HepG2 (cell line): Measurements from ENCODE around the gene ULK3. TPM values are rescaled to one million over a fixed set of nuclear protein-coding genes. Genes with fewer than 3 reads are reported as not detected.

ENCODE experiments used
- AHR ChIP-seq: IDR thresholded peaks from 2 replicates; pipeline ENCODE4 v1.6.1; 2018; ENCODE audit warnings: missing genetic modification reagents, missing compliant biosample characterization
- GATA4 ChIP-seq: sonication (generic); IDR thresholded peaks from 2 replicates; pipeline ENCODE4 v1.6.1; 2016; ENCODE audit warnings: antibody characterized with exemption, low read depth, borderline replicate concordance
- MXD1 ChIP-seq: sonication (generic); formaldehyde crosslinking; IDR thresholded peaks from 2 replicates; pipeline ENCODE4 v1.4.0; 2020; ENCODE audit warnings: mild to moderate bottlenecking, missing genetic modification reagents
- MYPOP ChIP-seq: sonication (generic); formaldehyde crosslinking; IDR thresholded peaks from 2 replicates; pipeline ENCODE4 v1.8.1; 2023; ENCODE audit warnings: mild to moderate bottlenecking, moderate library complexity, missing genetic modification reagents
- ONECUT2 ChIP-seq: sonication (generic); formaldehyde crosslinking; IDR thresholded peaks from 2 replicates; pipeline ENCODE4 v1.4.0; 2020; ENCODE audit warnings: missing genetic modification reagents
- PHF8 ChIP-seq: sonication (generic); formaldehyde crosslinking; IDR thresholded peaks from 2 replicates; pipeline ENCODE4 v1.5.0; 2020; ENCODE audit warnings: missing genetic modification reagents
- RXRB ChIP-seq: IDR thresholded peaks from 2 replicates; pipeline ENCODE4 v1.6.1; 2016; ENCODE audit warnings: borderline replicate concordance, missing genetic modification reagents, missing compliant biosample characterization
- ZHX1 ChIP-seq: sonication (generic); formaldehyde crosslinking; IDR thresholded peaks from 2 replicates; pipeline ENCODE4 v1.8.1; 2022; ENCODE audit warnings: low read depth, mild to moderate bottlenecking, missing genetic modification reagents
- ZNF567 ChIP-seq: sonication (generic); formaldehyde crosslinking; IDR thresholded peaks from 2 replicates; pipeline ENCODE4 v1.8.1; 2023; ENCODE audit warnings: mild to moderate bottlenecking, missing genetic modification reagents, borderline replicate concordance
- ZNF772 ChIP-seq: sonication (generic); formaldehyde crosslinking; IDR thresholded peaks from 2 replicates; pipeline ENCODE4 v1.5.0; 2020; ENCODE audit warnings: mild to moderate bottlenecking, missing genetic modification reagents
- polyA plus RNA-seq, 8 experiments: library from polyadenylated mRNA; depleted of rRNA in 3 of 8; stranded (reverse) in 7 of 8; unstranded in 1 of 8; fragments of >200 nt; fragmentation: Illumina TruSeq in 4 of 8; extraction: Trizol in 4 of 8; gene quantifications; 2 replicates each; pipeline versions ENCODE4 v1.2.1 to v1.2.3, GENCODE V29; 2011 to 2016; ENCODE audit warnings: low read depth in 4 of 8, missing spikeins in 1 of 8, mixed read lengths in 1 of 8; ENCODE audit not compliant: insufficient read depth in 1 of 8
- total RNA-seq, 5 experiments: library from RNA; depleted of rRNA; stranded (reverse); fragments of >200 nt; fragmentation: Illumina TruSeq; extraction: Trizol; gene quantifications; 2 replicates each; pipeline ENCODE4 v1.2.3, GENCODE V29; 2016; ENCODE audit warnings: low read depth in 1 of 5
- TF ChIP-seq, protein P1 (sequence below), 2 experiments: sonication (generic) in 1 of 2; formaldehyde crosslinking in 1 of 2; IDR thresholded peaks; 2 replicates each; pipeline versions ENCODE4 v1.4.0 to v1.6.1; 2018 to 2020; ENCODE audit warnings: missing genetic modification reagents in 2 of 2, borderline replicate concordance in 1 of 2, low read depth in 1 of 2, mild to moderate bottlenecking in 1 of 2, missing biosample characterization in 1 of 2
- TF ChIP-seq, protein P2 (sequence below): sonication (generic); formaldehyde crosslinking; IDR thresholded peaks from 2 replicates; pipeline ENCODE4 v1.4.0; 2020; ENCODE audit warnings: missing genetic modification reagents
- TF ChIP-seq, protein P3 (sequence below): sonication (generic); formaldehyde crosslinking; IDR thresholded peaks from 2 replicates; pipeline ENCODE4 v1.8.0; 2022; ENCODE audit warnings: missing genetic modification reagents, low read depth, mild to moderate bottlenecking, borderline replicate concordance
- TF ChIP-seq, protein P4 (sequence below): sonication (generic); formaldehyde crosslinking; IDR thresholded peaks from 2 replicates; pipeline ENCODE4 v1.4.0; 2020; ENCODE audit warnings: low read depth, mild to moderate bottlenecking, missing genetic modification reagents

Gene ULK3
- total and polyA plus RNA-seq, 2 of the 13 experiments (the other 11 are each of a cell fraction or from before 2014, with no cell fraction given) = 15.2 to 23.7 TPM

DNA sequence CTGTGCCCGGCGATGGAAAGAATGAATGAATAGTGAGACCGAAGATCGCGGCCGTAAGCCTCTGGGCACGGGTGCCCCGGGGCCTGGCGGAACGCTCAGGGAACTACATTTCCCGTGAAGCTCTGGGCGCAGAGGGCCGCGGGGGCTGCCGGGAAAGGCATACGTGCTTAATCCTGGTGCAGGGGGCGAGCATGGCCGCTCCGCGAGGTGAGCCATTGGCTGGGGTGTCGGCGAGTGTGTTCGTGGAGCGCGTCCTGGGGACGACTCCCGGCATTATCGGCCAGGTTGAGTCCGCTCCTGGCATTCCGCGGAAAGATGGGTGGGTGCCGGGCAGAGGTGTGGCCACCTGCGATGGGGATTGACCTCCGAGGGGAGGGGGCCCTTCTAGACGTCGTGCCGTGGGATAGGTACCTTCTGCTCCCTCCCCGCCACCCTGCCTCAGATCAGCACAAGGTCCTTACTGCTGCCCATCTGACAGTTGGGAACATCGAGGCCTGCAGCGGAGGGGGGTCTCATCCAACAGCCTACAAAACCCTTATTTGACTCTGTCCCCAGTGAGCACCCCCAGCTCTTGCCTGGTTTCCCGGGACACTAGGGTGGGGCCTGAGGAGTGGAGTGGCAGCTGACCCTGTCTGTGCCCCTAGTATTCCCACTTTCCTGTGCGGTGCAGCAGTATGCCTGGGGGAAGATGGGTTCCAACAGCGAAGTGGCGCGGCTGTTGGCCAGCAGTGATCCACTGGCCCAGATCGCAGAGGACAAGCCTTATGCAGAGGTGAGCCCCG, 47.1 kb upstream of the ULK3 start, which contains the start of gene MPI (continued):
- peak; percentile 49; the same call in 1 of the 2 replicates for TF ChIP-seq AHR (CRISPR knock-in tag)
- TF ChIP-seq, protein P1, sequence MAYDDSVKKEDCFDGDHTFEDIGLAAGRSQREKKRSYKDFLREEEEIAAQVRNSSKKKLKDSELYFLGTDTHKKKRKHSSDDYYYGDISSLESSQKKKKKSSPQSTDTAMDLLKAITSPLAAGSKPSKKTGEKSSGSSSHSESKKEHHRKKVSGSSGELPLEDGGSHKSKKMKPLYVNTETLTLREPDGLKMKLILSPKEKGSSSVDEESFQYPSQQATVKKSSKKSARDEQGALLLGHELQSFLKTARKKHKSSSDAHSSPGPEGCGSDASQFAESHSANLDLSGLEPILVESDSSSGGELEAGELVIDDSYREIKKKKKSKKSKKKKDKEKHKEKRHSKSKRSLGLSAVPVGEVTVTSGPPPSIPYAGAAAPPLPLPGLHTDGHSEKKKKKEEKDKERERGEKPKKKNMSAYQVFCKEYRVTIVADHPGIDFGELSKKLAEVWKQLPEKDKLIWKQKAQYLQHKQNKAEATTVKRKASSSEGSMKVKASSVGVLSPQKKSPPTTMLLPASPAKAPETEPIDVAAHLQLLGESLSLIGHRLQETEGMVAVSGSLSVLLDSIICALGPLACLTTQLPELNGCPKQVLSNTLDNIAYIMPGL (CRISPR knock-in tag; IDR thresholded peaks at IDR 0.05; ENCODE audit: borderline replicate concordance in 1 of 2, low read depth in 1 of 2) = peak; percentile 83 to 84
- TF ChIP-seq RXRB = peak; percentile 42; the same call in 1 of the 2 replicates
- TF ChIP-seq GATA4 = peak; percentile 80; the same call in 1 of the 2 replicates
- TF ChIP-seq PHF8 = peak; percentile 98
- TF ChIP-seq ZNF772 (CRISPR knock-in tag) = peak; percentile 91
- TF ChIP-seq ZNF567 (CRISPR knock-in tag) = no peak
- no peak for TF ChIP-seq ZHX1 (CRISPR knock-in tag)
- TF ChIP-seq, protein P2, sequence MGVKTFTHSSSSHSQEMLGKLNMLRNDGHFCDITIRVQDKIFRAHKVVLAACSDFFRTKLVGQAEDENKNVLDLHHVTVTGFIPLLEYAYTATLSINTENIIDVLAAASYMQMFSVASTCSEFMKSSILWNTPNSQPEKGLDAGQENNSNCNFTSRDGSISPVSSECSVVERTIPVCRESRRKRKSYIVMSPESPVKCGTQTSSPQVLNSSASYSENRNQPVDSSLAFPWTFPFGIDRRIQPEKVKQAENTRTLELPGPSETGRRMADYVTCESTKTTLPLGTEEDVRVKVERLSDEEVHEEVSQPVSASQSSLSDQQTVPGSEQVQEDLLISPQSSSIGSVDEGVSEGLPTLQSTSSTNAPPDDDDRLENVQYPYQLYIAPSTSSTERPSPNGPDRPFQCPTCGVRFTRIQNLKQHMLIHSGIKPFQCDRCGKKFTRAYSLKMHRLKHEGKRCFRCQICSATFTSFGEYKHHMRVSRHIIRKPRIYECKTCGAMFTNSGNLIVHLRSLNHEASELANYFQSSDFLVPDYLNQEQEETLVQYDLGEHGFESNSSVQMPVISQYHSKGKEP = peak; percentile 26; the same call in 1 of the 2 replicates
- peak; percentile 77 for TF ChIP-seq MXD1 (CRISPR knock-in tag)
- TF ChIP-seq, protein P3, sequence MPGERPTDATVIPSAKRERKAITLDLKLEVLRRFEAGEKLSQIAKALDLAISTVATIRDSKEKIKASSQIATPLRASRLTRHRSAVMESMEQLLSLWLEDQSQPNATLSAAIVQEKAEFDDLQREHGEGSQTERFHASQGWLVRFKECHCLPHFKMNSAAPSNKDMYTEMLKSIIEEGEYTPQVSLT (CRISPR knock-in tag) = no peak
- TF ChIP-seq, protein P4, sequence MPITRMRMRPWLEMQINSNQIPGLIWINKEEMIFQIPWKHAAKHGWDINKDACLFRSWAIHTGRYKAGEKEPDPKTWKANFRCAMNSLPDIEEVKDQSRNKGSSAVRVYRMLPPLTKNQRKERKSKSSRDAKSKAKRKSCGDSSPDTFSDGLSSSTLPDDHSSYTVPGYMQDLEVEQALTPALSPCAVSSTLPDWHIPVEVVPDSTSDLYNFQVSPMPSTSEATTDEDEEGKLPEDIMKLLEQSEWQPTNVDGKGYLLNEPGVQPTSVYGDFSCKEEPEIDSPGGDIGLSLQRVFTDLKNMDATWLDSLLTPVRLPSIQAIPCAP (CRISPR knock-in tag) = no peak
- TF ChIP-seq MYPOP (CRISPR knock-in tag) = peak; percentile 85
- peak; percentile 48; the same call in 1 of the 2 replicates for TF ChIP-seq ONECUT2 (CRISPR knock-in tag)
